BLaER1 (cell line): Measurements from ENCODE around the gene ROCK2.

Experiments used
- H3K27ac ChIP-seq: shearing (Covaris generic); formaldehyde crosslinking; 2 replicates; pipeline ENCODE4 v1.8.1; 2022
- H3K27me3 ChIP-seq: shearing (Covaris generic); formaldehyde crosslinking; 2 replicates; pipeline ENCODE4 v1.8.1; 2022
- H3K36me3 ChIP-seq: shearing (Covaris generic); formaldehyde crosslinking; 2 replicates; pipeline ENCODE4 v1.8.1; 2022
- H3K4me1 ChIP-seq: shearing (Covaris generic); formaldehyde crosslinking; 2 replicates; pipeline ENCODE4 v1.8.1; 2022
- H3K4me2 ChIP-seq: shearing (Covaris generic); formaldehyde crosslinking; 2 replicates; pipeline ENCODE4 v1.8.1; 2022
- H3K4me3 ChIP-seq: shearing (Covaris generic); formaldehyde crosslinking; 2 replicates; pipeline ENCODE4 v1.8.1; 2022
- H3K9ac ChIP-seq: shearing (Covaris generic); formaldehyde crosslinking; 2 replicates; pipeline ENCODE4 v1.8.1; 2022
- H3K9me3 ChIP-seq: shearing (Covaris generic); formaldehyde crosslinking; 2 replicates; pipeline ENCODE4 v1.8.1; 2022
- H4K20me1 ChIP-seq: shearing (Covaris generic); formaldehyde crosslinking; 2 replicates; pipeline ENCODE4 v1.8.1; 2022
- Cebpa-rat ChIP-seq: shearing (Covaris generic); IDR thresholded peaks from 2 replicates; pipeline ENCODE4 v1.8.1; 2022

The ROCK2 gene

GRCh38 chr2:11315074-11315705 lies 29.2 kb downstream of the ROCK2 start:
- Histone ChIP-seq H3K9me3 (peaks cover 7% of the 10 kb centered on the region; the same call in 1 of the 2 replicates), H3K36me3 (no peaks in the 10 kb centered on the region), H3K4me1 (no peaks in the 10 kb centered on the region), H3K9ac (no peak overlapping the region), H3K4me3 (no peak overlapping the region), H4K20me1 (peaks cover 60% of the 10 kb centered on the region), H3K27ac (no peak overlapping the region), H3K4me2 (no peak overlapping the region), H3K27me3 (no peaks in the 10 kb centered on the region)
- TF ChIP-seq Cebpa-rat: no peak

GRCh38 chr2:11314487-11314886 lies 29.9 kb downstream of the ROCK2 start:
- Histone ChIP-seq H3K27ac (no peak overlapping the region), H3K4me2 (no peak overlapping the region), H4K20me1 (peaks cover 67% of the 10 kb centered on the region), H3K4me1 (no peaks in the 10 kb centered on the region), H3K9ac (no peak overlapping the region), H3K27me3 (no peaks in the 10 kb centered on the region), H3K36me3 (no peaks in the 10 kb centered on the region), H3K4me3 (no peak overlapping the region), H3K9me3 (peaks cover 7% of the 10 kb centered on the region; the same call in 1 of the 2 replicates)
- TF ChIP-seq Cebpa-rat: no peak

- Histone ChIP-seq H3K4me1 (no peaks in the 10 kb centered on the region), H3K4me2 (no peak overlapping the region), H4K20me1 (peaks cover 67% of the 10 kb centered on the region), H3K27ac (no peak overlapping the region), H3K9me3 (peaks cover 6% of the 10 kb centered on the region; the same call in 1 of the 2 replicates), H3K27me3 (no peaks in the 10 kb centered on the region), H3K36me3 (no peaks in the 10 kb centered on the region), H3K4me3 (no peak overlapping the region), H3K9ac (no peak overlapping the region)
- TF ChIP-seq Cebpa-rat: no peak
These were observed 31.5 kb downstream of the ROCK2 start for GRCh38 chr2:11312770-11313471.

- no peaks in the 10 kb centered on the region for H3K4me1 ChIP-seq
- no peak overlapping the region for H3K27ac ChIP-seq
- H3K9me3 ChIP-seq: peaks cover 14% of the 10 kb centered on the region
- peaks cover 69% of the 10 kb centered on the region for H4K20me1 ChIP-seq
- H3K4me2 ChIP-seq: no peak overlapping the region
- no peak overlapping the region for H3K4me3 ChIP-seq
- no peaks in the 10 kb centered on the region for H3K36me3 ChIP-seq
- no peak overlapping the region for H3K9ac ChIP-seq
- TF ChIP-seq Cebpa-rat: no peak
- no peaks in the 10 kb centered on the region for H3K27me3 ChIP-seq
These were observed 32.9 kb downstream of the ROCK2 start for GRCh38 chr2:11311543-11311942.

GRCh38 chr2:11310212-11310611 lies 34.2 kb downstream of the ROCK2 start:
- Histone ChIP-seq H3K4me1 (no peaks in the 10 kb centered on the region), H3K27ac (no peak overlapping the region), H3K9me3 (peaks cover 14% of the 10 kb centered on the region), H3K4me3 (no peak overlapping the region), H4K20me1 (peaks cover 69% of the 10 kb centered on the region), H3K36me3 (no peaks in the 10 kb centered on the region), H3K27me3 (no peaks in the 10 kb centered on the region), H3K4me2 (no peak overlapping the region), H3K9ac (no peak overlapping the region)
- no peak for TF ChIP-seq Cebpa-rat

- no peaks in the 10 kb centered on the region for H3K4me1 ChIP-seq
- H3K4me2 ChIP-seq: no peak overlapping the region
- H3K4me3 ChIP-seq: no peak overlapping the region
- no peaks in the 10 kb centered on the region for H3K36me3 ChIP-seq
- peaks cover 14% of the 10 kb centered on the region for H3K9me3 ChIP-seq
- H3K27ac ChIP-seq: no peak overlapping the region
- peaks cover 69% of the 10 kb centered on the region for H4K20me1 ChIP-seq
- TF ChIP-seq Cebpa-rat: no peak
- no peaks in the 10 kb centered on the region for H3K27me3 ChIP-seq
- H3K9ac ChIP-seq: no peak overlapping the region
These were observed 34.7 kb downstream of the ROCK2 start for GRCh38 chr2:11309706-11310105.

- H4K20me1 ChIP-seq: peaks cover 78% of the 10 kb centered on the region
These were observed 36.5 kb downstream of the ROCK2 start for GRCh38 chr2:11307764-11308415.

GRCh38 chr2:11305958-11306357 lies 38.5 kb downstream of the ROCK2 start:
- Histone ChIP-seq H3K27me3 (no peaks in the 10 kb centered on the region), H3K4me3 (no peak overlapping the region), H3K4me2 (no peak overlapping the region), H3K9ac (no peak overlapping the region), H4K20me1 (peaks cover 77% of the 10 kb centered on the region), H3K4me1 (no peaks in the 10 kb centered on the region), H3K9me3 (peaks cover 17% of the 10 kb centered on the region), H3K36me3 (peaks cover 9% of the 10 kb centered on the region; the same call in 1 of the 2 replicates), H3K27ac (no peak overlapping the region)
- no peak for TF ChIP-seq Cebpa-rat

More at GRCh38 chr2:11307764-11308415, 36.5 kb downstream of the ROCK2 start:
- TF ChIP-seq Cebpa-rat: no peak
- Histone ChIP-seq H3K4me2 (no peak overlapping the region), H3K9me3 (peaks cover 14% of the 10 kb centered on the region), H3K4me1 (no peaks in the 10 kb centered on the region), H3K9ac (no peak overlapping the region), H3K27ac (no peak overlapping the region), H3K36me3 (no peaks in the 10 kb centered on the region), H3K4me3 (no peak overlapping the region), H3K27me3 (no peaks in the 10 kb centered on the region)

GRCh38 chr2:11305338-11305737 lies 39.1 kb downstream of the ROCK2 start:
- Histone ChIP-seq H3K27me3 (no peaks in the 10 kb centered on the region), H3K36me3 (peaks cover 9% of the 10 kb centered on the region; the same call in 1 of the 2 replicates), H3K4me1 (no peaks in the 10 kb centered on the region), H3K9ac (no peak overlapping the region), H3K4me2 (no peak overlapping the region), H3K9me3 (peaks cover 17% of the 10 kb centered on the region), H3K27ac (no peak overlapping the region), H3K4me3 (no peak overlapping the region), H4K20me1 (peaks cover 77% of the 10 kb centered on the region)
- no peak for TF ChIP-seq Cebpa-rat

GRCh38 chr2:11304476-11304875 lies 40.0 kb downstream of the ROCK2 start:
- Histone ChIP-seq H3K27me3 (no peaks in the 10 kb centered on the region), H3K27ac (no peak overlapping the region), H3K4me3 (no peak overlapping the region), H4K20me1 (peaks cover 77% of the 10 kb centered on the region), H3K9me3 (peaks cover 17% of the 10 kb centered on the region), H3K4me1 (no peaks in the 10 kb centered on the region), H3K4me2 (no peak overlapping the region), H3K9ac (no peak overlapping the region), H3K36me3 (peaks cover 9% of the 10 kb centered on the region; the same call in 1 of the 2 replicates)
- TF ChIP-seq Cebpa-rat: no peak
